DMS153 (cell line): ENCODE measurements around the gene LRRTM2.
"Not testable (repeated sequence)": the region's sequence is repeated elsewhere in the genome, so short reads cannot be mapped to it uniquely, and the experiment has no call there.

Experiments used
- DNase-seq: peaks from one replicate; lab custom pipeline; 2025; lab: John Stamatoyannopoulos, UW

Gene LRRTM2

GRCh38 chr5:138874771-138875551 is at the start of gene LRRTM2:
Gene LRRTM2 (minus strand): TSS chr5:138875335. CDS start chr5:138874911, 424 bp downstream.
- no peak for DNase-seq

GRCh38 chr5:138922494-138922893 is 47.4 kb upstream of the LRRTM2 start:
- DNase-seq, result no peak

- DNase-seq, result not testable (repeated sequence)
Measured at GRCh38 chr5:138921362-138921761, 46.2 kb upstream of the LRRTM2 start.

GRCh38 chr5:138920181-138920580 is 45.0 kb upstream of the LRRTM2 start:
- DNase-seq, result no peak

GRCh38 chr5:138918686-138919085 is 43.6 kb upstream of the LRRTM2 start:
- DNase-seq, result no peak

GRCh38 chr5:138914338-138914737 is 39.2 kb upstream of the LRRTM2 start:
- DNase-seq, result no peak

- DNase-seq, result no peak
Measured at GRCh38 chr5:138913773-138914172, 38.6 kb upstream of the LRRTM2 start.

GRCh38 chr5:138912093-138912492 is 37.0 kb upstream of the LRRTM2 start:
- DNase-seq, result no peak

- DNase-seq, result no peak
Measured at GRCh38 chr5:138911441-138911840, 36.3 kb upstream of the LRRTM2 start.

GRCh38 chr5:138910546-138911185 is 35.5 kb upstream of the LRRTM2 start:
- no peak for DNase-seq

- DNase-seq, result no peak
Measured at GRCh38 chr5:138909734-138910133, 34.6 kb upstream of the LRRTM2 start.

- no peak for DNase-seq
Measured at GRCh38 chr5:138905541-138905940, 30.4 kb upstream of the LRRTM2 start.

GRCh38 chr5:138903130-138903775 is 28.1 kb upstream of the LRRTM2 start:
- no peak for DNase-seq

- no peak for DNase-seq
Measured at GRCh38 chr5:138901716-138902115, 26.6 kb upstream of the LRRTM2 start.

- no peak for DNase-seq
Measured at GRCh38 chr5:138900281-138900965, 25.3 kb upstream of the LRRTM2 start.

GRCh38 chr5:138898742-138899141 is 23.6 kb upstream of the LRRTM2 start:
- no peak for DNase-seq

GRCh38 chr5:138898299-138898698 is 23.2 kb upstream of the LRRTM2 start:
- no peak for DNase-seq

GRCh38 chr5:138895918-138896317 is 20.8 kb upstream of the LRRTM2 start:
- no peak for DNase-seq

- DNase-seq, result no peak
Measured at GRCh38 chr5:138890644-138891043, 15.5 kb upstream of the LRRTM2 start.

- no peak for DNase-seq
Measured at GRCh38 chr5:138889994-138890393, 14.9 kb upstream of the LRRTM2 start.

- no peak for DNase-seq
Measured at GRCh38 chr5:138884554-138884953, 9.4 kb upstream of the LRRTM2 start.

- no peak for DNase-seq
Measured at GRCh38 chr5:138884094-138884493, 9.0 kb upstream of the LRRTM2 start.
